Gastrocnemius medialis (tissue), 4 donors: Measurements from ENCODE around the gene CCNA1.

Experiments used
- POLR2A ChIP-seq, 2 donors: fragments of 450-650 bp; IDR thresholded peaks; one replicate each; pipeline ENCODE4 v1.6.1; 2017; ENCODE audit warnings: antibody characterized with exemption in 2 of 2, mild to moderate bottlenecking in 2 of 2, moderate library complexity in 2 of 2
- TF ChIP-seq, protein P1 (sequence below), 5 experiments: fragments of 450-650 bp in 3 of 5; fragments of 200-600 bp in 2 of 5; sonication (generic) in 2 of 5; IDR thresholded peaks in 4 of 5; conservative IDR thresholded peaks in 1 of 5; 1 replicate in 4 of 5; 2 replicates in 1 of 5; pipeline ENCODE4 v1.5.1; 2016 to 2019; ENCODE audit warnings: antibody characterized with exemption in 5 of 5, mild to moderate bottlenecking in 3 of 5, moderate library complexity in 3 of 5

DNA sequence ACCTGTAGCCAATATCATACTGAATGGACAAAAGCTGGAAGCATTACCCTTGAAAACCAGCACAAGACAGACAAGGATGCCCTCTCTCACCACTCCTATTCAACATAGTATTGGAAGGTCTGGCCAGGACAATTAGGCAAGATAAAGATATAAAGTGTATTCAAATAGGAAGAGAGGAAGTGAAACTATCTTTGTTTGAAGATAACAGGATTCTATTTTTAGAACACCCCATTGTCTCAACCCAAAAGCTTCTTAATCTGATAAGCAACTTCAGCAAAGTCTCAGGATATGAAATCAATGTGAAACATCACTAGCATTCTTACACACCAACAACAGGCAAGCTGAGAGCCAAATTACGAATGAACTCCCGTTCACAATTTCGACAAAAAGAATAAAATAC, 17.8 kb upstream of the CCNA1 start:
- TF ChIP-seq, protein P1, sequence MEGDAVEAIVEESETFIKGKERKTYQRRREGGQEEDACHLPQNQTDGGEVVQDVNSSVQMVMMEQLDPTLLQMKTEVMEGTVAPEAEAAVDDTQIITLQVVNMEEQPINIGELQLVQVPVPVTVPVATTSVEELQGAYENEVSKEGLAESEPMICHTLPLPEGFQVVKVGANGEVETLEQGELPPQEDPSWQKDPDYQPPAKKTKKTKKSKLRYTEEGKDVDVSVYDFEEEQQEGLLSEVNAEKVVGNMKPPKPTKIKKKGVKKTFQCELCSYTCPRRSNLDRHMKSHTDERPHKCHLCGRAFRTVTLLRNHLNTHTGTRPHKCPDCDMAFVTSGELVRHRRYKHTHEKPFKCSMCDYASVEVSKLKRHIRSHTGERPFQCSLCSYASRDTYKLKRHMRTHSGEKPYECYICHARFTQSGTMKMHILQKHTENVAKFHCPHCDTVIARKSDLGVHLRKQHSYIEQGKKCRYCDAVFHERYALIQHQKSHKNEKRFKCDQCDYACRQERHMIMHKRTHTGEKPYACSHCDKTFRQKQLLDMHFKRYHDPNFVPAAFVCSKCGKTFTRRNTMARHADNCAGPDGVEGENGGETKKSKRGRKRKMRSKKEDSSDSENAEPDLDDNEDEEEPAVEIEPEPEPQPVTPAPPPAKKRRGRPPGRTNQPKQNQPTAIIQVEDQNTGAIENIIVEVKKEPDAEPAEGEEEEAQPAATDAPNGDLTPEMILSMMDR (IDR thresholded peaks at IDR 0.05 in 4 of 5, conservative IDR thresholded peaks at IDR 0.05 in 1 of 5) = no peak
- TF ChIP-seq POLR2A (IDR thresholded peaks at IDR 0.05) = no peak
